CD4-positive, alpha-beta T cell treated with Interleukin-17A for 4 hours (primary cell): Measurements from ENCODE around the gene SMIM33.
"Not testable (repeated sequence)": the region's sequence is repeated elsewhere in the genome, so short reads cannot be mapped to it uniquely, and the experiment has no call there.

Experiments
- DNase-seq: peaks from one replicate; pipeline ENCODE4 v3.0.0-alpha.2; 2020; ENCODE audit warnings: mixed read lengths

Gene SMIM33

GRCh38 chr5:139486201-139486600 is 15.4 kb downstream of the SMIM33 start:
- DNase-seq, result no peak

- peak; percentile 32 for DNase-seq
Measured at GRCh38 chr5:139488260-139488659, 17.5 kb downstream of the SMIM33 start.

GRCh38 chr5:139492700-139493192 is 21.9 kb downstream of the SMIM33 start:
- DNase-seq, result peak; percentile 39

- DNase-seq, result no peak
Measured at GRCh38 chr5:139494256-139494655, 23.5 kb downstream of the SMIM33 start.

GRCh38 chr5:139494832-139495231 is 24.0 kb downstream of the SMIM33 start:
- DNase-seq, result no peak

- no peak for DNase-seq
Measured at GRCh38 chr5:139495638-139496435, 25.0 kb downstream of the SMIM33 start.

GRCh38 chr5:139501381-139501780 is 30.6 kb downstream of the SMIM33 start:
- DNase-seq, result no peak

- DNase-seq, result not testable (repeated sequence)
Measured at GRCh38 chr5:139503036-139503817, 32.4 kb downstream of the SMIM33 start.

- DNase-seq, result not testable (repeated sequence)
Measured at GRCh38 chr5:139503879-139504278, 33.1 kb downstream of the SMIM33 start.

- not testable (repeated sequence) for DNase-seq
Measured at GRCh38 chr5:139504722-139505121, 33.9 kb downstream of the SMIM33 start.

- DNase-seq, result no peak
Measured at GRCh38 chr5:139512786-139513390, 42.1 kb downstream of the SMIM33 start.

- DNase-seq, result peak; percentile 87
Measured at GRCh38 chr5:139513434-139513833, 42.6 kb downstream of the SMIM33 start.

- no peak for DNase-seq
Measured at GRCh38 chr5:139513852-139514485, 43.2 kb downstream of the SMIM33 start.

GRCh38 chr5:139514486-139514856 is 43.7 kb downstream of the SMIM33 start:
- no peak for DNase-seq

- peak; percentile 94 for DNase-seq
Measured at GRCh38 chr5:139517683-139518564, 47.1 kb downstream of the SMIM33 start.
